ENCODE data around the gene POTEF. TPM values are rescaled to one million over a fixed set of nuclear protein-coding genes. Genes with fewer than 3 reads are reported as not detected.
"Not testable (repeated sequence)": the region's sequence is repeated elsewhere in the genome, so short reads cannot be mapped to it uniquely, and the experiment has no call there.

The POTEF gene
- total RNA-seq, 2 experiments from 2014 or later, result not detected

DNA sequence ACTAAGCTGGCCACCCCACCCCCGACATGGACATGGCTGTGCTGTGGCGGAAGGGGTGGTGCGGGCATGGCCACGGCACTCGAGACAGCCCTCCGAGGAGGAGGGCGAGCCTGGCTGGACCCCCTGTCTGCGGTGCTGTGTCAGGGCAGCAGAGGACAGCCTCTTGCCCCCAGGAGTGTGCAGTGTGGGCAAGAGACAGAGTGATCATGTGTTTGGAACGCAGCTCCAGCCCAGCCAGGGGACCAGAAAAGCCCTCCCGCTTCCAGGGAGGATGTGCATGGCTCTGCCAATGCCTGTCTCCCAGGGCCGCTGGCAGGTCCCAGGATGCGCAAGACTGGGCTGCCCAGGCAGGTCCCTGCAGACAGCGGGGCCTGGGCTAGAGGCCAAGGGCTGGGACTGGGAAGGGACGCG is 9.8 kb upstream of the POTEF start:
- H3K9me3 Mint-ChIP-seq (ENCODE audit: low read depth); ATAC-seq; H3K4me1 Mint-ChIP-seq; H3K27me3 Mint-ChIP-seq; DNase-seq; intact Hi-C loops (cut with DNase I, micrococcal nuclease); H3K27ac Mint-ChIP-seq; H3K4me3 Mint-ChIP-seq; POLR2A ChIA-PET; H3K36me3 Mint-ChIP-seq (ENCODE audit: low read depth); CTCF ChIA-PET: not testable (repeated sequence)

DNA sequence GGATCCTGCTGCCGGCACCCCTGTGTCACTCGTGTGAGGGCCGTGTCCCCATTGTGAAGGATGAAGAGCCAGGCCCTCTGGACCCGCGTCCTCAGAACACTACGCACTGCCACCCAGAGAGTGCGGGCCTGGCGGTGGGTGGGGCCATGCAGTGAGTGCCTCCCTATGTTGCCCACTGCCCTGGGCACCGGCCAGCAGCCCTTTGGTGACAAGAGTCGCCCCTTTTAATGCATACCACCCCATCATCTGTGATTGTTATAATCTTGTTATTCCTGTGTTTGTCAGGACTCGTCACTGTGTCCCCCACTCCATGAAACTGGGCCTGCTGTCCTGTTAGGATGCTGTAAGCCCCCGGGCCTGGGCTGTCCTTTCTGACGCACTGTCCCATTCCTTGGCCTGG is 9.3 kb upstream of the POTEF start:
- H3K36me3 Mint-ChIP-seq (ENCODE audit: low read depth); H3K9me3 Mint-ChIP-seq (ENCODE audit: low read depth); H3K27me3 Mint-ChIP-seq; CTCF ChIA-PET; POLR2A ChIA-PET; intact Hi-C loops (cut with DNase I, micrococcal nuclease); ATAC-seq; H3K4me3 Mint-ChIP-seq; DNase-seq; H3K4me1 Mint-ChIP-seq; H3K27ac Mint-ChIP-seq: not testable (repeated sequence)

- intact Hi-C loops (cut with DNase I, micrococcal nuclease); POLR2A ChIA-PET; CTCF ChIA-PET; H3K27me3 Mint-ChIP-seq; DNase-seq; H3K4me3 Mint-ChIP-seq; H3K36me3 Mint-ChIP-seq (ENCODE audit: low read depth); H3K4me1 Mint-ChIP-seq; H3K27ac Mint-ChIP-seq; H3K9me3 Mint-ChIP-seq (ENCODE audit: low read depth); ATAC-seq: not testable (repeated sequence)
Measured at GRCh38 chr2:130137118-130137517, 8.1 kb upstream of the POTEF start.

GRCh38 chr2:130136546-130136945 is 7.5 kb upstream of the POTEF start:
- intact Hi-C loops (cut with DNase I, micrococcal nuclease); ATAC-seq; H3K36me3 Mint-ChIP-seq (ENCODE audit: low read depth): not testable (repeated sequence)

GRCh38 chr2:130135692-130136541 is 6.9 kb upstream of the POTEF start:
- POLR2A ChIA-PET, result no interaction called here
- DNase-seq, result no peak
- intact Hi-C loops (cut with DNase I, micrococcal nuclease), result no loop called here

More at GRCh38 chr2:130136546-130136945, 7.5 kb upstream of the POTEF start:
- POLR2A ChIA-PET; CTCF ChIA-PET; H3K27ac Mint-ChIP-seq; H3K9me3 Mint-ChIP-seq (ENCODE audit: low read depth); DNase-seq; H3K27me3 Mint-ChIP-seq; H3K4me1 Mint-ChIP-seq; H3K4me3 Mint-ChIP-seq: not testable (repeated sequence)

DNA sequence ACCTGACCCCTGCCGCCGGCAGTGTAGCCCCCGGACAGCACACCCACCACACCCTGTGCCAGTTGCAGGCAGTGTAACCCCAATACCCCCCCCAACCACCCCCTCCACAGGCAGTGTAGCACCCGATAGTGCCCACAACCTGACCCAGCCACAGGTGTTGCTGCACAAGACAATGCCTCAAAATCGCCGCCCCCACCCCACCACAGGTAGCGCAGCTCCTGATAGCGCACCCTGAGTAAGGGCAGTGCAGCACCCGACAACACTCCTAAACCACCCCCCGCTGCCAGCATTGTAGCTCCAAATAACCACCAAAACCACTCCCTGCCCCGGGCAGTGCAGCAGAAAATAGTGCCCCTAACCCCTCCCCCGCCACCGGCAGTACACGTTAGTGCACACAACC is 558 bp downstream of the POTEF start:
- H3K36me3 Mint-ChIP-seq (ENCODE audit: low read depth); H3K9me3 Mint-ChIP-seq (ENCODE audit: low read depth); ATAC-seq; POLR2A ChIA-PET; H3K27ac Mint-ChIP-seq; H3K4me3 Mint-ChIP-seq; CTCF ChIA-PET; DNase-seq; H3K4me1 Mint-ChIP-seq; intact Hi-C loops (cut with DNase I, micrococcal nuclease); H3K27me3 Mint-ChIP-seq: not testable (repeated sequence)

More at GRCh38 chr2:130135692-130136541, 6.9 kb upstream of the POTEF start:
- Mint-ChIP-seq H3K4me1 (no peaks in the 10 kb centered on the region), H3K9me3 (ENCODE audit: low read depth) (no peaks in the 10 kb centered on the region), H3K27ac (no peak overlapping the region), H3K4me3 (no peak overlapping the region), H3K36me3 (ENCODE audit: low read depth) (no peaks in the 10 kb centered on the region), H3K27me3 (no peaks in the 10 kb centered on the region)
- no peak for ATAC-seq
- CTCF ChIA-PET, result no interaction called here

DNA sequence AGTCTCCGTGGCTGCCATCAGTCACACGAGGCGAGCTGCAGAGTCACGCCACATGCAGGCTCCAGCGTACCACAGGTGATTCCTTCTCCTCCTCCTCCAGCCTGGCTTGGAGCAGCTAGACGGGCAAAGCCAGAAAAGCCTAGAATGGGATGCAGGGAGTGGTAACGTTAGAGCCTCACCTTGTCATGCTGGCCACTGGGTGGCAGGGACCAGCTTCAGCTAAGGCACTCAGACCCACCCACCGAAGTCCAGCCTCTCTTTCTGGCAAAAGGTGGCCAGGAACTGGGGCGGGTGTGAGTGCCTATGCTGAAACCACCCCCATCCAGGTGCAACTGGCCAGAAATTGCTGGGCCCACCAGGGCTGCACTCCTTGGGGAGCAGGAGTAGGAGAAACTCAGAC is 1.3 kb downstream of the POTEF start:
- H3K4me3 Mint-ChIP-seq; H3K27ac Mint-ChIP-seq; H3K4me1 Mint-ChIP-seq; H3K27me3 Mint-ChIP-seq; DNase-seq; POLR2A ChIA-PET; H3K36me3 Mint-ChIP-seq (ENCODE audit: low read depth); CTCF ChIA-PET; ATAC-seq; intact Hi-C loops (cut with DNase I, micrococcal nuclease); H3K9me3 Mint-ChIP-seq (ENCODE audit: low read depth): not testable (repeated sequence)

DNA sequence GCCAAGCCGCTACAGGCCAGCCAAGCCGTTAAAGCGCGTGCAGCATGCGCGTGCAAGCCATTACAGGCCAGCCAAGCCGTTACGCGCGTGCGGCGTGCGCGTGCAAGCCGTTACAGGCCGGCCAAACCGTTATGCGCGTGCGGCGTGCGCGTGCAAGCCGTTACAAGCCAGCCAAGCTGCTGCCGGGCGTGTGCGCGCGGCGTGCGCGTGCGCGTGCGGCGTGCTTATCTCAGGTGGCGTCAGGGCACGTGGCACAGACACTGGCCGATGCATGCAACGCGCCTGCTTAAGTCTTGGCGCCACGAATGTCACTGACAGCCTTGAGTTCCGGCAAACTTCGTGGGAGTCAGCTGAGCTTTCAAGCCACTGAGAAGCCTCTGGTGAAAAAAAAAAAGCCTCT is 8.1 kb downstream of the POTEF start:
- H3K36me3 Mint-ChIP-seq (ENCODE audit: low read depth); DNase-seq; CTCF ChIA-PET; ATAC-seq; H3K27me3 Mint-ChIP-seq; H3K4me1 Mint-ChIP-seq; H3K4me3 Mint-ChIP-seq; intact Hi-C loops (cut with DNase I, micrococcal nuclease); POLR2A ChIA-PET; H3K9me3 Mint-ChIP-seq (ENCODE audit: low read depth); H3K27ac Mint-ChIP-seq: not testable (repeated sequence)

DNA sequence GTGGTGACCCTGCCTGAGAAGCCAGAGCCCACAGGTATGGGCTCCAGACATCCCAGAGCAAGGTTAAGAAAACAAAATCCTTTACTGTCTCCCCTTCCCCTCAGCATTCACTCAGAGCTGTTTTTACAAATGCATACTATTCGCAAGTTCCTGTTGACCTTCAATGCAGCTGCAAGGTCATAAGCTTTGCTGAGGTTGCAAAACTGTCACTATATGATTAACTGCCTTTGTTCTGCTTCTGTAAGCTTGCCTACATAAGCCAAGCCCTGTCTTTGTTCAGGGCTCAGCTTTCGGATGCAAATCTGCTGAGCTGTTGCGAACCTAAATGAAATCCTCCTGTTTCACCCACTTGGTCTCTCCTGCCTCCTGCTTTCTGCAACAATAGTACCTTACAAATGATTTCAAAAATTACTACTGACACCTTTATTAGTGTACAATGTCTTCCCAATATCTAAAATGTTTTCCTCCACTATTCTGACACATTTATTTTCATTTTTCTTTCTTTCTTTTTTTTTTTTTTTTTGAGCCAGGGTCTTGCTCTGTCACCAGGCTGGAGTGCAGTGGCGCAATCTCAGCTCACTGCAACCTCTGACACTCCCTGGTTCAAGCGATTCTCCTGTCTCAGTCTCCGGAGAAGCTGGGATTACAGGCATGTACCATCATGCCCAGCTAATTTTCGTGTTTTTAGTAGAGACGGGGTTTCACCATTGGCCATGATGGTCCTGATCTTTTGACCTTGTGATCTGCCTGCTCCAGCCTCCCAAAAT is 26.2 kb downstream of the POTEF start:
- H3K27me3 Mint-ChIP-seq, result not testable (repeated sequence)

DNA sequence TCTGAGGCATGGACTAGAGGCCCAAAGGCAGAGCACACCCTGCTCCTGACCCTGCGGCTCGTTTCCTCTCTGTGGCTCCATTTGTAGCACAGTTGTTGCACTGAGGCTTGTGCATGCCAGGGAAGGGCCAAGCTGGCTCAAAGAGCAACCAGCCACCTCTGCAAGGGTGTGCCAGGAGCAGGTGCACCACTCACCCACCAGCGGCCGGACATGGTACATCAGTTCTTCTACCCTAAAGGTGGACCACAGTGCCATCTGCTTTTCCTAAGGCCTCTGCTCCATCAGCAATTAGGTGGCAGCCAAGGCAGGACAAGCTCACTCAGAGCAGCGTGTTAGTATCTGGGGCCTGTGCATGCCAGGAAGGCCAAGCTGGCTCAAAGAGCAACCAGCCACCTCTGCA is 66.4 kb downstream of the POTEF start:
- ATAC-seq; H3K9me3 Mint-ChIP-seq (ENCODE audit: low read depth); H3K27ac Mint-ChIP-seq; H3K27me3 Mint-ChIP-seq; H3K4me3 Mint-ChIP-seq; CTCF ChIA-PET; POLR2A ChIA-PET; DNase-seq; H3K36me3 Mint-ChIP-seq (ENCODE audit: low read depth); intact Hi-C loops (cut with DNase I, micrococcal nuclease); H3K4me1 Mint-ChIP-seq: not testable (repeated sequence)

More for the DNA sequence above, 26.2 kb downstream of the POTEF start:
- H3K4me1 Mint-ChIP-seq; H3K36me3 Mint-ChIP-seq (ENCODE audit: low read depth); DNase-seq; CTCF ChIA-PET; intact Hi-C loops (cut with DNase I, micrococcal nuclease); H3K27ac Mint-ChIP-seq; H3K4me3 Mint-ChIP-seq; POLR2A ChIA-PET; H3K9me3 Mint-ChIP-seq (ENCODE audit: low read depth); ATAC-seq: not testable (repeated sequence)

DNA sequence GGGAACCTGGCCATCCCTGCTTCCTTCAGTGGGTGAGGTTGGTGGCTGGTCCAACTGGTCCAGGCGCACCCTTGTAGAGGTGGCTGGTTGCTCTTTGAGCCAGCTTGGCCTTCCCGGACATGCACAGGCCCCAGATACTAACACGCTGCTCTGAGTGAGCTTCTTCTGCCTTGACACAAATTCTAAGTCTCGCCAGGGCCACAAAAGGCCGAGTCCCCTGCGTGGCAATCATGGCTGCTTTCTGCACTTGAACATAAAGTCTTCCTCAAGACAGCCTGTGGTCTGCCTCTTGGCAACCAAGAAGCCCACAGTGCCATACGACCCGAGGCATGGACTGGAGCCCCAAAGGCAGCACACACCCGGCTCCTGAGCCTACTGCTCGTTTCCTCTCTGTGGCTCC is 69.0 kb downstream of the POTEF start:
- H3K4me3 Mint-ChIP-seq; ATAC-seq; H3K9me3 Mint-ChIP-seq (ENCODE audit: low read depth); H3K36me3 Mint-ChIP-seq (ENCODE audit: low read depth); intact Hi-C loops (cut with DNase I, micrococcal nuclease); POLR2A ChIA-PET; CTCF ChIA-PET; H3K27me3 Mint-ChIP-seq; H3K27ac Mint-ChIP-seq; DNase-seq; H3K4me1 Mint-ChIP-seq: not testable (repeated sequence)

GRCh38 chr2:130056336-130056735 is 72.7 kb downstream of the POTEF start:
- H3K9me3 Mint-ChIP-seq (ENCODE audit: low read depth); H3K27me3 Mint-ChIP-seq; POLR2A ChIA-PET; DNase-seq; H3K36me3 Mint-ChIP-seq (ENCODE audit: low read depth); intact Hi-C loops (cut with DNase I, micrococcal nuclease); CTCF ChIA-PET; H3K4me1 Mint-ChIP-seq; H3K27ac Mint-ChIP-seq; ATAC-seq; H3K4me3 Mint-ChIP-seq: not testable (repeated sequence)

Measured in activated CD4-positive, alpha-beta T cell treated with anti-CD3 and anti-CD28 coated beads for 36 hours (primary cell).